ENCODE measurements around the gene HJV. TPM values are rescaled to one million over a fixed set of nuclear protein-coding genes. Genes with fewer than 3 reads are reported as not detected.

HJV gene
- total and polyA plus RNA-seq, 2 of the 13 experiments (the other 11 are each of a cell fraction or from before 2014, with no cell fraction given) = 0.18 TPM; not detected in 1

DNA sequence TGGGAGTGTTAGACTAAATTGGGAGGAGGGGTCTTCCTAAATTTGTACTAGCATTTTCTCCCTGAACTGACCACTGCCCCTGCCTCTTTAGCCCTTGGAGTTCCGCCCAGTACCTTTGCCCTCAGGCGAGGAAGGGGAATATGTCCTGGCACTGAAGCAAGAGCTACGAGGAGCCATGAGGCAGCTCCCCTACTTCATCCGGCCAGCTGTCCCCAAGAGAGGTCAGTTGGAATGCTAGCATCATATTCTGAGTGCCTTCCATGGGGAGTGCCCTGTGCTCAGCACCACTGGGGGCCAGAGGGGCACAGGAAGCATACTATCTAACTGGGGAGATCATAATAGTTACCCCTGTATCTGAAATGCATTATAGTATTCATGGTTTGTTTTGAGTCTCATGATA lies 46.3 kb downstream of the HJV start:
- no peak for TF ChIP-seq HDAC6 (IDR thresholded peaks at IDR 0.05; ENCODE audit: low read depth, low read length)
- TF ChIP-seq, protein P1, sequence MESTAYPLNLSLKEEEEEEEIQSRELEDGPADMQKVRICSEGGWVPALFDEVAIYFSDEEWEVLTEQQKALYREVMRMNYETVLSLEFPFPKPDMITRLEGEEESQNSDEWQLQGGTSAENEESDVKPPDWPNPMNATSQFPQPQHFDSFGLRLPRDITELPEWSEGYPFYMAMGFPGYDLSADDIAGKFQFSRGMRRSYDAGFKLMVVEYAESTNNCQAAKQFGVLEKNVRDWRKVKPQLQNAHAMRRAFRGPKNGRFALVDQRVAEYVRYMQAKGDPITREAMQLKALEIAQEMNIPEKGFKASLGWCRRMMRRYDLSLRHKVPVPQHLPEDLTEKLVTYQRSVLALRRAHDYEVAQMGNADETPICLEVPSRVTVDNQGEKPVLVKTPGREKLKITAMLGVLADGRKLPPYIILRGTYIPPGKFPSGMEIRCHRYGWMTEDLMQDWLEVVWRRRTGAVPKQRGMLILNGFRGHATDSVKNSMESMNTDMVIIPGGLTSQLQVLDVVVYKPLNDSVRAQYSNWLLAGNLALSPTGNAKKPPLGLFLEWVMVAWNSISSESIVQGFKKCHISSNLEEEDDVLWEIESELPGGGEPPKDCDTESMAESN (CRISPR knock-in tag; conservative IDR thresholded peaks at IDR 0.05) = no peak
- TF ChIP-seq, protein P2, sequence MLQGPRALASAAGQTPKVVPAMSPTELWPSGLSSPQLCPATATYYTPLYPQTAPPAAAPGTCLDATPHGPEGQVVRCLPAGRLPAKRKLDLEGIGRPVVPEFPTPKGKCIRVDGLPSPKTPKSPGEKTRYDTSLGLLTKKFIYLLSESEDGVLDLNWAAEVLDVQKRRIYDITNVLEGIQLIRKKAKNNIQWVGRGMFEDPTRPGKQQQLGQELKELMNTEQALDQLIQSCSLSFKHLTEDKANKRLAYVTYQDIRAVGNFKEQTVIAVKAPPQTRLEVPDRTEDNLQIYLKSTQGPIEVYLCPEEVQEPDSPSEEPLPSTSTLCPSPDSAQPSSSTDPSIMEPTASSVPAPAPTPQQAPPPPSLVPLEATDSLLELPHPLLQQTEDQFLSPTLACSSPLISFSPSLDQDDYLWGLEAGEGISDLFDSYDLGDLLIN (CRISPR knock-in tag; IDR thresholded peaks at IDR 0.05; ENCODE audit: borderline replicate concordance) = no peak
- TF ChIP-seq ZBTB20 (CRISPR knock-in tag; IDR thresholded peaks at IDR 0.05; ENCODE audit: borderline replicate concordance, low read depth) = no peak
- TF ChIP-seq ARHGAP35 (CRISPR knock-in tag; IDR thresholded peaks at IDR 0.05; ENCODE audit: borderline replicate concordance) = no peak
- TF ChIP-seq, protein P3, sequence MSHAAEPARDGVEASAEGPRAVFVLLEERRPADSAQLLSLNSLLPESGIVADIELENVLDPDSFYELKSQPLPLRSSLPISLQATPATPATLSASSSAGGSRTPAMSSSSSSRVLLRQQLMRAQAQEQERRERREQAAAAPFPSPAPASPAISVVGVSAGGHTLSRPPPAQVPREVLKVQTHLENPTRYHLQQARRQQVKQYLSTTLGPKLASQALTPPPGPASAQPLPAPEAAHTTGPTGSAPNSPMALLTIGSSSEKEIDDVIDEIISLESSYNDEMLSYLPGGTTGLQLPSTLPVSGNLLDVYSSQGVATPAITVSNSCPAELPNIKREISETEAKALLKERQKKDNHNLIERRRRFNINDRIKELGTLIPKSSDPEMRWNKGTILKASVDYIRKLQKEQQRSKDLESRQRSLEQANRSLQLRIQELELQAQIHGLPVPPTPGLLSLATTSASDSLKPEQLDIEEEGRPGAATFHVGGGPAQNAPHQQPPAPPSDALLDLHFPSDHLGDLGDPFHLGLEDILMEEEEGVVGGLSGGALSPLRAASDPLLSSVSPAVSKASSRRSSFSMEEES (CRISPR knock-in tag; IDR thresholded peaks at IDR 0.05) = no peak
- TF ChIP-seq ZNF879 (CRISPR knock-in tag; IDR thresholded peaks at IDR 0.05) = no peak
- 94% methylated on average over 2 of the region's 4 CpGs for WGBS (ENCODE audit: low lambda C conversion rate)
- Histone ChIP-seq H3K27me3 (ENCODE audit: control insufficient read depth in 1 of 2, insufficient read depth in 2 of 2, low read length in 2 of 2) (no peaks in the 10 kb centered on the region), H3K79me2 (ENCODE audit: insufficient read depth, low read length) (no peaks in the 10 kb centered on the region), H3K4me1 (ENCODE audit: insufficient read depth, low read length) (peaks cover 49% of the 10 kb centered on the region), H3K4me3 (replicated peaks in 1 of 3; ENCODE audit: insufficient read depth in 1 of 3, low read depth in 2 of 3, low read length in 3 of 3) (no peak overlapping the region), H3K27ac (ENCODE audit: extremely low read length, insufficient read depth, low read length) (no peak overlapping the region), H3K9me3 (ENCODE audit: low read length) (no peaks in the 10 kb centered on the region), H3K9ac (ENCODE audit: insufficient read depth, low read depth, low read length) (no peak overlapping the region), H3K36me3 (replicated peaks in 1 of 2; ENCODE audit: control insufficient read depth in 1 of 2, insufficient read depth in 2 of 2, low read length in 2 of 2) (no peaks in the 10 kb centered on the region), H3K4me2 (ENCODE audit: low read depth, low read length) (no peak overlapping the region), H4K20me1 (ENCODE audit: insufficient read depth, low read length) (no peaks in the 10 kb centered on the region), H2AFZ (ENCODE audit: low read length) (no peak overlapping the region)
- DNase-seq (ENCODE audit: low spot score) (no peak), ATAC-seq (no peak), FAIRE-seq (no peak)
- ChIA-PET POLR2A (interaction anchor here (1.0 kb wide), 1 partner anchor 11 kb away, joined by 3 read pairs; the partner anchor contains the start of genes ANKRD34A and POLR3GL), CTCF (ENCODE audit: low intra/inter-chr PET ratio, low total read pairs) (no interaction called here)
- BruUV-seq (replicated peaks) = no TSS peak
- in situ Hi-C loops (cut with HindIII; ENCODE audit: extremely low pct_ligation_motif_present, low pct_unique_long_range_greater_than_20kb) = loop anchor here (5.0 kb wide), 1 partner anchor 37 kb away; no protein-coding TSS in a partner anchor
- intact Hi-C loops (cut with micrococcal nuclease; ENCODE audit: unreplicated experiment) = loop anchor here (5.0 kb wide), 1 partner anchor 83 kb away; no protein-coding TSS in a partner anchor
